ENCODE data around the gene ATP5F1C. TPM values are rescaled to one million over a fixed set of nuclear protein-coding genes. Genes with fewer than 3 reads are reported as not detected.

ATP5F1C gene
- total and polyA plus RNA-seq, 10 of the 15 experiments (the other 5 are each of a cell fraction or from before 2014, with no cell fraction given), result 307 to 978 (median 454) TPM

GRCh38 chr10:7767209-7767608, 20.8 kb upstream of the ATP5F1C start:
- CTCF ChIA-PET, result interaction anchor here (1.5 kb wide), 1 partner anchor 11 kb away, joined by 5 read pairs; no protein-coding TSS in a partner anchor
- no peaks in the 10 kb centered on the region for H4K20me1 ChIP-seq (ENCODE audit: control insufficient read depth, insufficient read depth)
- RAD21 ChIA-PET (ENCODE audit: unreplicated experiment), result interaction anchor here (0.7 kb wide), 1 partner anchor 79 kb away, joined by 3 read pairs; no protein-coding TSS in a partner anchor
- in situ Hi-C loops (cut with MboI), result no loop called here
- DNase-seq (ENCODE audit: low read depth, low spot score), result no peak
- intact Hi-C loops (cut with micrococcal nuclease; ENCODE audit: unreplicated experiment), result loop anchor here (10.0 kb wide), 1 partner anchor 1438 kb away; no protein-coding TSS in a partner anchor
- H3K4me2 ChIP-seq (ENCODE audit: control insufficient read depth, insufficient read depth), result no peak overlapping the region
- H3K79me2 ChIP-seq (ENCODE audit: control insufficient read depth, insufficient read depth, low read length), result no peaks in the 10 kb centered on the region
- H3K36me3 ChIP-seq (ENCODE audit: control insufficient read depth in 2 of 2, insufficient read depth in 2 of 2, low read length in 1 of 2), result peaks cover 0 to 15% of the 10 kb centered on the region in 2 experiments; a peak in 3 of 4 replicates
- no peaks in the 10 kb centered on the region for H3K4me1 ChIP-seq (ENCODE audit: control insufficient read depth, insufficient read depth, low read length)
- no peak overlapping the region for H2AFZ ChIP-seq (ENCODE audit: control insufficient read depth, low read depth, low read length)
- 100% methylated on average over 10 of the region's 10 CpGs for WGBS (ENCODE audit: insufficient coverage, insufficient replicate concordance, low lambda C conversion rate, missing lambda C conversion rate)
- no peaks in the 10 kb centered on the region for H3K9me3 ChIP-seq (replicated peaks; ENCODE audit: control insufficient read depth, insufficient read depth, low read length)
- H3K9ac ChIP-seq (ENCODE audit: control insufficient read depth, insufficient read depth, low read length), result no peak overlapping the region
- H3K27me3 ChIP-seq (replicated peaks in 1 of 2; ENCODE audit: control insufficient read depth in 2 of 2, insufficient read depth in 2 of 2, low read length in 1 of 2), result no peaks in the 10 kb centered on the region
- TF ChIP-seq PAX8 (IDR thresholded peaks at IDR 0.05), result no peak
- TF ChIP-seq ZNF274 (IDR thresholded peaks at IDR 0.05; ENCODE audit: insufficient read depth, insufficient read length), result no peak
- TF ChIP-seq, protein P1, sequence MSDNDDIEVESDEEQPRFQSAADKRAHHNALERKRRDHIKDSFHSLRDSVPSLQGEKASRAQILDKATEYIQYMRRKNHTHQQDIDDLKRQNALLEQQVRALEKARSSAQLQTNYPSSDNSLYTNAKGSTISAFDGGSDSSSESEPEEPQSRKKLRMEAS (IDR thresholded peaks at IDR 0.05; ENCODE audit: low read depth, low read length), result no peak
- TF ChIP-seq RCOR1 (conservative IDR thresholded peaks at IDR 0.05; ENCODE audit: low read depth, low read length), result no peak
- TF ChIP-seq SPI1 (IDR thresholded peaks at IDR 0.05; ENCODE audit: borderline replicate concordance, insufficient read depth, low read depth, low read length), result no peak
- TF ChIP-seq POLR2AphosphoS5 (IDR thresholded peaks at IDR 0.05; ENCODE audit: low read length), result no peak
- no peak for TF ChIP-seq ATF7 (IDR thresholded peaks at IDR 0.05; ENCODE audit: low read depth)
- TF ChIP-seq RBBP5 (conservative IDR thresholded peaks at IDR 0.05), result no peak
- no peak for TF ChIP-seq CBX3 (IDR thresholded peaks at IDR 0.05; ENCODE audit: borderline replicate concordance, low read depth)
- TF ChIP-seq BCLAF1 (IDR thresholded peaks at IDR 0.05), result no peak
- no peak for TF ChIP-seq ZNF622 (IDR thresholded peaks at IDR 0.05)
- no peak for TF ChIP-seq NR2C1 (IDR thresholded peaks at IDR 0.05)
- no peak for TF ChIP-seq ATF3 (IDR thresholded peaks at IDR 0.05; ENCODE audit: borderline replicate concordance, extremely low read depth, low read depth, low read length)
- H3K27ac ChIP-seq (ENCODE audit: control insufficient read depth, insufficient read depth), result no peak overlapping the region
- no peak overlapping the region for H3K4me3 ChIP-seq
- BruUV-seq (replicated peaks), result no TSS peak
- POLR2A ChIA-PET, result no interaction called here
- ATAC-seq, result no peak
- SMC1A ChIA-PET (ENCODE audit: uncharacterized antibody, unreplicated experiment), result interaction anchor here (0.6 kb wide), 1 partner anchor 61 kb away, joined by 3 read pairs; no protein-coding TSS in a partner anchor
- no peak for FAIRE-seq
